SH-SY5Y (cell line): Measurements from ENCODE around the gene DOC2A.

Experiments used
- GATA2 ChIP-seq: IDR thresholded peaks from 2 replicates; pipeline ENCODE4 v1.6.1; 2011; ENCODE audit warnings: mild to moderate bottlenecking, low read depth, low read length
- GATA3 ChIP-seq: IDR thresholded peaks from 2 replicates; pipeline ENCODE4 v1.6.1; 2011; ENCODE audit warnings: low read depth, mild to moderate bottlenecking, low read length, moderate library complexity

GRCh38 chr16:29973384-29974246, 37.2 kb downstream of the DOC2A start, which contains the start of gene TAOK2:
- TF ChIP-seq GATA2 (no peak), GATA3 (no peak)
